LNCaP clone FGC (cell line): ENCODE measurements around the gene RAB6B.

ENCODE experiments used
- DNase-seq: peaks from one replicate; pipeline ENCODE4 v3.0.0-alpha.2; 2011; ENCODE audit warnings: low read depth
- H3K4me3 ChIP-seq: 2 replicates; pipeline ENCODE4 v1.5.1; 2011; ENCODE audit warnings: mild to moderate bottlenecking, low read depth, low read length, control low read depth
- TF ChIP-seq, protein P1 (sequence below): IDR thresholded peaks from 2 replicates; pipeline ENCODE4 v1.5.1; 2012; ENCODE audit warnings: mild to moderate bottlenecking; ENCODE audit not compliant: control insufficient read depth, insufficient read depth; ENCODE audit errors: extremely low read depth

RAB6B gene

DNA sequence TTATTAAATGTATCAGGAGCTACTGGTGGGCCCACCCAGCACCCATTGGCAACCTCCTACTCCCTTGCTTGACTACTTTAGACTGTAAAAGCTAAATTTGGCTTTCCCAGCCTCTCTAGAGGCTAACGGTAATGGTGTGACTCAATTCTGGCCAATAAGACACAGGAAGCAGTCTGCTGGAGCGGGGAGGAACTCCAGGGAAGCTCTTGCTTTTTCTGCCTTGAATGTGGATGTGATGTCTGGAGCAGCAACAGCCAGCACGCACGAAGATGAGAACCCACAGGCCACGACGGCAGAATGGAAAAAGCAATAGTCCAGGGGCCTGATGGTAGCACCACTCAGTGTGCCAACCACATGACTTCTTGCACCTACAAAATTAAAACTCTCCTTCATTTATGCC, 39.9 kb downstream of the RAB6B start:
- no peak overlapping the region for H3K4me3 ChIP-seq
- no peak for DNase-seq
- TF ChIP-seq, protein P1, sequence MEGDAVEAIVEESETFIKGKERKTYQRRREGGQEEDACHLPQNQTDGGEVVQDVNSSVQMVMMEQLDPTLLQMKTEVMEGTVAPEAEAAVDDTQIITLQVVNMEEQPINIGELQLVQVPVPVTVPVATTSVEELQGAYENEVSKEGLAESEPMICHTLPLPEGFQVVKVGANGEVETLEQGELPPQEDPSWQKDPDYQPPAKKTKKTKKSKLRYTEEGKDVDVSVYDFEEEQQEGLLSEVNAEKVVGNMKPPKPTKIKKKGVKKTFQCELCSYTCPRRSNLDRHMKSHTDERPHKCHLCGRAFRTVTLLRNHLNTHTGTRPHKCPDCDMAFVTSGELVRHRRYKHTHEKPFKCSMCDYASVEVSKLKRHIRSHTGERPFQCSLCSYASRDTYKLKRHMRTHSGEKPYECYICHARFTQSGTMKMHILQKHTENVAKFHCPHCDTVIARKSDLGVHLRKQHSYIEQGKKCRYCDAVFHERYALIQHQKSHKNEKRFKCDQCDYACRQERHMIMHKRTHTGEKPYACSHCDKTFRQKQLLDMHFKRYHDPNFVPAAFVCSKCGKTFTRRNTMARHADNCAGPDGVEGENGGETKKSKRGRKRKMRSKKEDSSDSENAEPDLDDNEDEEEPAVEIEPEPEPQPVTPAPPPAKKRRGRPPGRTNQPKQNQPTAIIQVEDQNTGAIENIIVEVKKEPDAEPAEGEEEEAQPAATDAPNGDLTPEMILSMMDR, result no peak

- TF ChIP-seq, protein P1, result no peak
- no peak for DNase-seq
- H3K4me3 ChIP-seq, result no peak overlapping the region
Measured at GRCh38 chr3:133855002-133855370, 40.7 kb downstream of the RAB6B start.

- no peak overlapping the region for H3K4me3 ChIP-seq
- TF ChIP-seq, protein P1, result no peak
- no peak for DNase-seq
Measured at GRCh38 chr3:133854264-133855001, 41.2 kb downstream of the RAB6B start.

GRCh38 chr3:133853925-133854227, 41.8 kb downstream of the RAB6B start:
- TF ChIP-seq, protein P1, result no peak
- no peak overlapping the region for H3K4me3 ChIP-seq
- DNase-seq, result no peak

GRCh38 chr3:133853063-133853924, 42.4 kb downstream of the RAB6B start:
- H3K4me3 ChIP-seq, result no peak overlapping the region
- DNase-seq, result no peak
- TF ChIP-seq, protein P1, result no peak

- H3K4me3 ChIP-seq, result no peak overlapping the region
- DNase-seq, result no peak
- TF ChIP-seq, protein P1, result no peak
Measured at GRCh38 chr3:133851931-133852330, 43.8 kb downstream of the RAB6B start.
